NCI-H2196 treated with DMSO at 0.1 percent for 48 hours (cell line): Measurements from ENCODE around the gene ACTR6.

Experiments
- DNase-seq: peaks from one replicate; lab custom pipeline; 2025; ENCODE audit not compliant: unreplicated experiment; lab: John Stamatoyannopoulos, UW

Gene ACTR6

GRCh38 chr12:100265732-100266584 is 65.3 kb downstream of the ACTR6 start:
- no peak for DNase-seq

- no peak for DNase-seq
Measured at GRCh38 chr12:100266585-100266834, 65.9 kb downstream of the ACTR6 start.

- DNase-seq, result peak; percentile 90
Measured at GRCh38 chr12:100266835-100267602, 66.4 kb downstream of the ACTR6 start, which contains the start of the genes DEPDC4 and SCYL2. Gene DEPDC4 (minus strand): TSS chr12:100267079. CDS start chr12:100267076, 3 bp downstream. Gene SCYL2 (plus strand): TSS chr12:100267177. CDS start chr12:100282971, 15,794 bp downstream.

GRCh38 chr12:100267603-100268281 is 67.1 kb downstream of the ACTR6 start:
- no peak for DNase-seq

GRCh38 chr12:100268835-100269564 is 68.4 kb downstream of the ACTR6 start:
- DNase-seq, result no peak

- no peak for DNase-seq
Measured at GRCh38 chr12:100273782-100274181, 73.2 kb downstream of the ACTR6 start.
